Measurements from ENCODE around the gene ZFPM1.
A peak's percentile ranks its signal among the peaks of the same experiment; 100 is the strongest.

The ZFPM1 gene

DNA sequence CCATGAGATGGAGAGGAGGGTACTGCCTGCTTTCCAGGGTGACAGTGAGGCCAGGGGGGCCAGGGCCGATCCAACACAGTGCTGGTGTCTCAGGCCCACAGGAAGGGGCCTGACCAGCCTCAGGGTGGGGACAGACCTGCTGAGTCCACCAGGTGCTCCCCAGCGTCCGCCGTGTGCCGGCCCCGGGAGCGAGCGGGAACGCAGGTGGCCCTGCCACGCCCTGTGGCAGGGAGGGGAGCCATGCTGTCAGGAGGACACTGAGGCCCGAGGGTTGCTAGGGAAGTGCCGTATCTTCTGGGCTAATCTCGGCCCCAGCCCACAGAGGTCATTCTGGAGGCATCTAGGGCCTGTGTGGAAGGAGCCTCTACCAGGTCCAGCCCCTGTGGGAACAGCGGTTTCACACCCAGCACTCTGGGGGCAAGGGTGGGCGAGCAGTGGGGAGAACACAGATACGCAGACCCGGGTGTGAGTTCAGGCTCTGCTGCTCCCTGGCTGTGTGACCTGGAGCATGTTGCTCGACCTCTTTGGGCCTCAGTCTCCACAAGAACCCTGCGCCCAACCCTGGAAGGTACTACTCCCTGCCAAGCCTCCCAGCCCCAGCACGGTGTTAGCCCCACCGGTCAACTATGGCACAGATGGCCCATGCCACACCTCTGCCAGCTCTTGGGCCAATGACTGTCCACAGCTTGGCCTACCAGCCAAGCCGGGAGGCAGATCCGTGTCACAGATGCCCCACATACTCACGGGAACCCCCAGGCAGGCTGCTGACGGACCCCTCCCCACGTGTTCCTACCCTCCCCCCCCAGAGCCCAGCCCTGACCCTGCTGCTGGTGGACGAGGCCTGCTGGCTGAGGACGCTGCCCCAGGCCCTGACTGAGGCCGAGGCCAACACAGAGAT, 73.2 kb downstream of the ZFPM1 start:
- no peak for DNase-seq (ENCODE audit: low read depth in 3 of 3)

GRCh38 chr16:88526906-88527185, 73.8 kb downstream of the ZFPM1 start:
- DNase-seq (ENCODE audit: low read depth in 3 of 3) = no peak

GRCh38 chr16:88527186-88527936, 74.3 kb downstream of the ZFPM1 start:
- DNase-seq (ENCODE audit: low read depth in 3 of 3) = peak; percentile 31 to 50 (median 45)

DNA sequence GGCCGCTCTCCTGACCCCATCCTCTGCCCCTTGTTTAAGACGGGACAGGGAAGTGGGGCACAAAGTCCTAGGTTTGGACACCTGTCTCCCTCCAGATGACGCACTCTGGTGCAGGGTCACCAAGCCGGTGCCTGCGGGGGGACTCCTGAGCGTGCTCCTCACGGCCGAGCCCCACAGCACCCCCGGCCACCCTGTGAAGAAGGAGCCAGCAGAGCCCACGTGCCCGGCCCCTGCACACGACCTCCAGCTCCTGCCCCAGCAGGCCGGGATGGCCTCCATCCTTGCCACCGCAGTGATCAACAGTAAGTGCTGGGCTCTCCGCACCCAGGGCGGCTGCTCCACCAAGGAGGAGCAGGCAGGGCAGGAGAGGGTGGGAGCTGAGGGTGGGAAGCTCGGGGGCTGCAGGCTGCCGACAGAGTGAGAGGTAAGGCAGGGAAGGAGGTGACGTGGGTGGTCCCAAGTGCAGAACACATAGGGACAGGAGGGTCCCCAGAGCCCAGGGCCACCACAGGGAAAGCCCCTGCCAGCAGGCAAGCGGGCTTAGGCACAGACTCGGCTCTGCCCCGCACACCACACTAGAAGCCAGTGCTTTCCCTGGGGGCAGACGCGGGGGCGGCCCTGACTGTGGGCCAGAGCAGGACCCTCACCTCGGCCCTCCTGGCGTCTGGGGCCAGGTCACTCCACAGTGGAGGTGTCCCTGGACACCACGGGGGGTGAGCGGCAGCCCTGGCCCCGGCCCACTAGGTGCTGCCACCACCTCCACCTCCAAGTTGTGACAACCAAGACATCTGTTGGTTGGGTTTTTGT, 75.1 kb downstream of the ZFPM1 start:
- DNase-seq (ENCODE audit: low read depth in 3 of 3) = no peak

- DNase-seq (ENCODE audit: low read depth in 3 of 3) = no peak
Measured at GRCh38 chr16:88528902-88529318, 75.8 kb downstream of the ZFPM1 start.

GRCh38 chr16:88529596-88529995, 76.5 kb downstream of the ZFPM1 start:
- DNase-seq (ENCODE audit: low read depth in 3 of 3) = no peak

DNA sequence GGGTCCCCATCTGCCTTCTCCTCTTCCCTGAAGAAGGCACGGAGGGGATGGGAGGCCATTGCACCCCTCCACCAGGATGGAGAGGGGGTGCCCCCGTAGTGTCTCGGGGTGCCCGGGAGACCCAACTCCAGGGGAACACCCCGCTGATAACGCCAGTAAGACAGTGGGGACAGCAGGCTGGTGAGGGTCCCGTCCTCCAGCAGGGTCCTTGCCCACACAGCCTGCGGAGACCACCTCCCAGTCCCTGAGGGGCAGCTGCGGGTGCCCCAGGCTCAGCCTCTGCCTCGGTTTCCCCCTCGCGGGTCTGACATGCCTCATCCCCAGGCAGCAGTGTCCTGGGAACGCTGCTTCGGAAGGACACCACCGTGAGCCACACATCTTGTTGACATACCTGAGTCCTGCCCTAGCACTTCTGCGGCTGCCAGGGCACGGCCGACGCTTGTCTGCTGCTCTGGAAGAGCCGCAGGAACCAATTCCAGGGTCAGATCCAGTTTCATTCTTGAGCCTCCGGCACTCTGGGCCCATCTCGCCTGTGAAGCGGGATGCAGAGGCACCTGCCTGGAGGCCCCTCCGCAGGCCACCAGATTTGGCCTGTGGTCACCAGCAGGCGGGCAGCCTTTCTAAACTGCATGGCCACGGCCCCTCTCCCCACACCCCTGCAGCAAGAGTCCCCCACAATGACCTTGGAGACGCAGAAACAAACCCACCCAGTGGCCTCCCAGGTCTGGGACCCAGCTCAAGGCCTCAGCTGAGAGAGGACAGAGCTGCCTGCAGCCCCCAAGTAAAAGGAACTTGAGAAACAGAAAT, 77.2 kb downstream of the ZFPM1 start:
- no peak for DNase-seq (ENCODE audit: low read depth in 3 of 3)

DNA sequence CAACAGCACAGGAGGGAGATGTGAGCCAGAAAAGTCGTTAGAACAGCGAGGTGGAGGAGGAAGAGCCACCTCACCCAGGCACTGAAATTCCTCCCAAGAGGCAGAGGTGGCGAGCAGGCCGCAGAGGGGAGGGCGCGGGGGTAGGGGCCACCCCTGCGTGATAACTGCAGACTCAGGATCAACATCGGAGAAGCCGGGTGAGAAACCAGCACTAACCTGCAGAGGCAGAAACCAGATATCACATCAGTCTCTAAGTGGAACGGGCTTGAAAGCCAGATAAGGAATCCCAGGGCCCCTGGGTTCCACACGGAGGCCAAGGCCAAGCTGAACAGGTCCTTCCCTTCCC, 77.8 kb downstream of the ZFPM1 start:
- DNase-seq (ENCODE audit: low read depth in 3 of 3) = no peak

DNA sequence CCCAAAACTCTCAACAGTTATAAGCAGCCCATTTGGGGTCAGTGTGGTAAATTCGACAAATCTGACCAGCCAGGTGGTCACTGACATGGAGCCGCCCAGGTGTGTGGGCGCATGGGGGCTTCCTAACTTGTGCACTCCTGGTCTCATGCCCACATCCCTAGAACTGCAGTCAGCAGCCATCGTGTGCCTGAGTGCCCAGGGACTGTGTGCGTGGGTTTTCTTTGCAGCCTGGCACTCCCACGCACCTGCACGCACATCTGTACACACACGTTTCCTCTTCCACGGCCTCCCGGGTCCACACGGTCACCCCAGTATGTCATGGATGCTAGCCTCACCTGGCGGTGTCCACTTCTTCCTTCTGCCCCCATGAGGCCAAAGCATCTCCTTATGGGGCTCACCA, 78.3 kb downstream of the ZFPM1 start:
- no peak for DNase-seq (ENCODE audit: low read depth in 3 of 3)

DNA sequence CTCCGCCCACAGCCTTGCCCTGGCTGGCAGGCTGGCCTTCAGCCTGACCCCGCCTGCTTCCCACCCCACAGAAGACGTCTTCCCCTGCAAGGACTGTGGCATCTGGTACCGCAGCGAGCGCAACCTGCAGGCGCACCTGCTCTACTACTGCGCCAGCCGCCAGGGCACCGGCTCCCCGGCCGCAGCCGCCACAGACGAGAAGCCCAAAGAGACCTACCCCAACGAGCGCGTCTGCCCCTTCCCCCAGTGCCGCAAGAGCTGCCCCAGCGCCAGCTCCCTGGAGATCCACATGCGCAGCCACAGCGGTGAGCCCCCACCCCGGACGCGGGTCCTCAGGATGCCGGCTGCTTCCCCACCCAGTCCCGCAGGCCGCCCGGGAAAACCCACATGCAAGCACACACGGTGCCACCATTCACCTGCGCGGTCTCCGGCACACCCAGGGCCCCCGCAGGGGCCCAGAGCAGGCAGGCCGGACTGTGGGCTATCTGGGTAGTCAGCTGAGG, 78.9 kb downstream of the ZFPM1 start:
- DNase-seq (ENCODE audit: low read depth in 3 of 3) = no peak

- no peak for DNase-seq (ENCODE audit: low read depth in 3 of 3)
Measured at GRCh38 chr16:88532434-88533241, 79.6 kb downstream of the ZFPM1 start.

- DNase-seq (ENCODE audit: low read depth in 3 of 3) = no peak
Measured at GRCh38 chr16:88533381-88533917, 80.4 kb downstream of the ZFPM1 start.

- DNase-seq (ENCODE audit: low read depth in 3 of 3) = peak; percentile 65 to 73 (median 66)
Measured at GRCh38 chr16:88533932-88534637, 81.0 kb downstream of the ZFPM1 start.

DNA sequence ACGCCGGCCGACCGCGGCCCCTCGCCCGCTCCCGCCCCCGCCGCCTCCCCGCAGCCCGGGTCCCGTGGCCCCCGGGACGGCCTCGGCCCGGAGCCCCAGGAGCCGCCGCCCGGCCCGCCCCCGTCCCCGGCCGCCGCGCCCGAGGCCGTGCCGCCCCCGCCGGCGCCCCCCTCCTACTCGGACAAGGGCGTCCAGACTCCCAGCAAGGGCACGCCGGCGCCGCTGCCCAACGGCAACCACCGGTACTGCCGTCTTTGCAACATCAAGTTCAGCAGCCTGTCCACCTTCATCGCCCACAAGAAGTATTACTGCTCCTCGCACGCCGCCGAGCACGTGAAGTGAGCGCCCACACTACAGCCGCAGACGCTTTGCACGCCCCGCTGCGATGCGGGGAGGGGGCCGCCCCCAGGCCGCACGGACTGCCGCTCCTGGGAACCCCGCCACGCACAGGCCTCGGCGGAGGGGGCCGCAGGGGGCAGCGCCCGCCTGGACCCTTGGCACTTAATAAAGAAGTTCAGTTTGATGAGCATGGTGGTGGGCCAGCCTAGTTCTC, 81.6 kb downstream of the ZFPM1 start:
- DNase-seq (ENCODE audit: low read depth in 3 of 3) = no peak

- DNase-seq (ENCODE audit: low read depth in 3 of 3) = no peak
Measured at GRCh38 chr16:88535191-88535856, 82.2 kb downstream of the ZFPM1 start.

DNA sequence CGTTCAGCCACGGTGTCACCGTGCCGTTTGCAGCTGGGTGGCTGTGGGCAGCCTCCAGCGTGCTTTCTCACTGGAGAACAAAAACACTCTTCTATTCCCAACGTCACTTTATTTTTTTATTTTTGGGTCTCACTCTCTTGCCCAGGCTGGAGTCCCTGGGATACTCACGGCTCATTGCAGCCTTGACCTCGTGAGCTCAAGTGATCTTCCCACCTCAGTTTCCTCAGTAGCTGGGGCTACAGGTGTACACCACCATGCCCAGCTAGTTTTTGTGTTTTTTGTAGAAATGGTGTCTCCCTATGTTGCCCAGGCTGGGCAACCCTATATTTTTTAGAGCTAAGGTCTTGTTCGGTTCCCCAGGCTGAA, 82.8 kb downstream of the ZFPM1 start:
- DNase-seq (ENCODE audit: low read depth in 3 of 3) = no peak

DNA sequence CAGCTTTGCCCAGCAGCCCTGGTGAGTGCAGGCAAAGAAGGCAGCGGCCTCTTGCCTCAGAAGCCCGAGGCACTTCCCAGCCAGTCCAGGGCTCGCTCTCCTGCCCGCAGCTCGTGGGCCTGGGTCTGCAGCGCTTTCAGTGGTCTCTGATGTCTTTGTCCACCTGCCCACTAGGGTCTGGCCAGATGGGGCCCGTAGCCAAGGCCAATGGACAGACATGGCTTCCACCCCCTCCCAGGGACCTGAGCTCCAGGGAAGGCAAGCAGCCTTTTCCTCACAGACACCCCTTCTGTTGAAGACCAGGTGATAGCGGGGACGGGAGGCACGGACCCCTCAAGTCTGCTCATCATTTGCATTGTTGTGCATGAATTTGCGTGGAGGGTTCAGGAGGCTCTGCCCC, 83.4 kb downstream of the ZFPM1 start:
- no peak for DNase-seq (ENCODE audit: low read depth in 3 of 3)

DNA sequence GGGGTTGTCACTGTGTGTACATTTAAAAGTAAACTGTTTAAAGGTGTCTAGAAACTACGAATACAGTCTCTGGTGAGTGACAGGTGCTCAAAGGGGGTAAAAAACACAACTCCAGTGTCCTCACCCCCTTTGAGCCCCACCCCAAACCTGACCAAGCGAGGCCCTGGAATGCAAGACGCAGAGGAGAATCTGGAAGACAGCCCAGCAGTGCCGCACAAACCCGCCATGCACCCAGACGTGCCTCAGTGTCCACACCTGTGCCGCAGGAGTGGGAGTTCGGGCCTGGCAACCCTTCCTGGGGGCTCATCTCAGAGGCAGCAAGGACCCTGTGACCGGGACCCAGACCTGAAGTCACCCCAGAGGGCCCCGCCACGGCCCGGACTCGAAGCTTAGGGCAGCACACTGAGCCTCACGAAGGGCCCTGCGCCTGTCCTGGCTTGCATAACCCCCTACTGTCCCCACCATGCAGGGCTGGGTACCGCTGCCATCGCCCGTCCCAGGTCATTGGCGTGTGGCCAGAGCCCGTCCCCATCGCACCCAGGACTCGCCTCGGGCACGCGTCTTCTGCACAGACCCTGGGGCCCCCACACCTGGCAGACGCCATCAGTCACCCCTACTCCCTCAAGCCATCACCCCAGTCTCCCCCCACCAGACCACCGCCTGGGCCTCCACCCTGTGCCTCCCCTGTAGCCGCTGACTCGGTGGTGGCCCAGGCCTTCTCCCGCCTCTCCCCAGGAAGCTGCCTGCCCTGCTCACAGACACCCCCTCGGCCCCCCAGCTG, 84.1 kb downstream of the ZFPM1 start:
- DNase-seq (ENCODE audit: low read depth in 3 of 3) = no peak
